ENCODE results near the gene TEDC2. TPM values are rescaled to one million over a fixed set of nuclear protein-coding genes. Genes with fewer than 3 reads are reported as not detected.

Gene TEDC2
- total and polyA plus RNA-seq, 10 of the 15 experiments (the other 5 are each of a cell fraction or from before 2014, with no cell fraction given), result 0.23 to 47.9 (median 19.1) TPM

DNA sequence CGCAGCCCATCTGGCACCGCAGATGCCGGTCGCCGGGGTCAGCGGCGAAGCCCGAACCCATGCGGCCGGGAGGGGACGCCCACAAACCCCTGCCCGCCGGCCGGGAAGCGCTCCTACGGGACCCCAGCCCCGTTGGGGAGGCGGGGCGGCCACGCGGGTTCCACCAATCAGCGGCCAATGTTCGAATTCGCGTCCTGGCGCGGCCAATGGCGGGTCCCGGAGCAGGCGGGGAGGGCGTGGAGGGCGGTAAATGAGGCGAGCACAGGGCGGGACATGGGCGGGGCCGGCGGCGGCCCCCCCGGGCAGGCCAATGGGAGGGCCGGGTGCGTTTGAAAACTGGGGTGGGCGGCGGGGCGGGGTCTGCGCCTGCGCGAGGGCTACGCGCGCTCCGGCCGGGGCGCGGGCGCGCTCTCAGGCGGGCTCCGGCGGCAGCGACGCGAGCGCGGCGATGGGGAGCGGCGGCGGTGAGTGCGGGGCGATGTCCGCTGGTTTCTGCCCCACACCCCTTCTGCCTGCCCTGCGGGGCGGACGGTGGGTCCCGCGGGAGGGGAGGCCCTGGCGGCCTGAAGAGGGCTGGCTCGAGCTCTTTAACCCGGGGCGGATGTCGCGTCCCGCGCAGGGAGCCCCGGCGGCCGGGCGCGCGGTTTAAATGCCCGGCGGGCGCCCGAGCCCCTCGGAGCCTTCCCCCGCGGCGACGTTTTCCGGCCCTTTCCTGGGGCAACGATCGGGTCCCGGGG is 30.7 kb upstream of the TEDC2 start, which contains the start of gene CCNF (continued):
- TF ChIP-seq, protein P1, sequence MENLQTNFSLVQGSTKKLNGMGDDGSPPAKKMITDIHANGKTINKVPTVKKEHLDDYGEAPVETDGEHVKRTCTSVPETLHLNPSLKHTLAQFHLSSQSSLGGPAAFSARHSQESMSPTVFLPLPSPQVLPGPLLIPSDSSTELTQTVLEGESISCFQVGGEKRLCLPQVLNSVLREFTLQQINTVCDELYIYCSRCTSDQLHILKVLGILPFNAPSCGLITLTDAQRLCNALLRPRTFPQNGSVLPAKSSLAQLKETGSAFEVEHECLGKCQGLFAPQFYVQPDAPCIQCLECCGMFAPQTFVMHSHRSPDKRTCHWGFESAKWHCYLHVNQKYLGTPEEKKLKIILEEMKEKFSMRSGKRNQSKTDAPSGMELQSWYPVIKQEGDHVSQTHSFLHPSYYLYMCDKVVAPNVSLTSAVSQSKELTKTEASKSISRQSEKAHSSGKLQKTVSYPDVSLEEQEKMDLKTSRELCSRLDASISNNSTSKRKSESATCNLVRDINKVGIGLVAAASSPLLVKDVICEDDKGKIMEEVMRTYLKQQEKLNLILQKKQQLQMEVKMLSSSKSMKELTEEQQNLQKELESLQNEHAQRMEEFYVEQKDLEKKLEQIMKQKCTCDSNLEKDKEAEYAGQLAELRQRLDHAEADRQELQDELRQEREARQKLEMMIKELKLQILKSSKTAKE (IDR thresholded peaks at IDR 0.05; ENCODE audit: low read depth, poor library complexity, severe bottlenecking), result no peak
- TF ChIP-seq NFXL1 (IDR thresholded peaks at IDR 0.05; ENCODE audit: borderline replicate concordance), result no peak
- no peak for TF ChIP-seq JUND (IDR thresholded peaks at IDR 0.05; ENCODE audit: low read depth, low read length)
- no peak for TF ChIP-seq RAD51 (IDR thresholded peaks at IDR 0.05)
- no peak for TF ChIP-seq SRF (IDR thresholded peaks at IDR 0.05; ENCODE audit: low read depth in 2 of 2, low read length in 2 of 2)
- no peak for TF ChIP-seq ZNF24 (IDR thresholded peaks at IDR 0.05)
- TF ChIP-seq BHLHE40 (IDR thresholded peaks at IDR 0.05; ENCODE audit: borderline replicate concordance in 1 of 2, low read depth in 2 of 2, low read length in 1 of 2), result peak in 1 of 2 experiments; percentile 19; a peak in 1 of 4 replicates
- peak; percentile 47; the same call in 1 of the 2 replicates for TF ChIP-seq BACH1 (IDR thresholded peaks at IDR 0.05; ENCODE audit: borderline replicate concordance)
- TF ChIP-seq, protein P2, sequence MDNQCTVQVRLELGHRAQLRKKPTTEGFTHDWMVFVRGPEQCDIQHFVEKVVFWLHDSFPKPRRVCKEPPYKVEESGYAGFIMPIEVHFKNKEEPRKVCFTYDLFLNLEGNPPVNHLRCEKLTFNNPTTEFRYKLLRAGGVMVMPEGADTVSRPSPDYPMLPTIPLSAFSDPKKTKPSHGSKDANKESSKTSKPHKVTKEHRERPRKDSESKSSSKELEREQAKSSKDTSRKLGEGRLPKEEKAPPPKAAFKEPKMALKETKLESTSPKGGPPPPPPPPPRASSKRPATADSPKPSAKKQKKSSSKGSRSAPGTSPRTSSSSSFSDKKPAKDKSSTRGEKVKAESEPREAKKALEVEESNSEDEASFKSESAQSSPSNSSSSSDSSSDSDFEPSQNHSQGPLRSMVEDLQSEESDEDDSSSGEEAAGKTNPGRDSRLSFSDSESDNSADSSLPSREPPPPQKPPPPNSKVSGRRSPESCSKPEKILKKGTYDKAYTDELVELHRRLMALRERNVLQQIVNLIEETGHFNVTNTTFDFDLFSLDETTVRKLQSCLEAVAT (IDR thresholded peaks at IDR 0.05), result no peak
- peak; percentile 77 for TF ChIP-seq GATAD2B (conservative IDR thresholded peaks at IDR 0.05; ENCODE audit: low read depth)
- no peak for TF ChIP-seq HCFC1 (IDR thresholded peaks at IDR 0.05; ENCODE audit: low read length)
- TF ChIP-seq PAX5 (IDR thresholded peaks at IDR 0.05; ENCODE audit: borderline replicate concordance, low read depth, low read length), result no peak
- TF ChIP-seq GABPA (IDR thresholded peaks at IDR 0.05; ENCODE audit: low read depth), result no peak
- TF ChIP-seq SMARCA5 (IDR thresholded peaks at IDR 0.05), result peak; percentile 68; the same call in 1 of the 2 replicates
- TF ChIP-seq NFYB (IDR thresholded peaks at IDR 0.05; ENCODE audit: insufficient read depth, low read depth, low read length), result peak; percentile 92
- no peak for TF ChIP-seq NFYA (IDR thresholded peaks at IDR 0.05; ENCODE audit: borderline replicate concordance, low read depth, low read length)
- TF ChIP-seq NFIC (IDR thresholded peaks at IDR 0.05; ENCODE audit: low read depth, low read length), result no peak
- TF ChIP-seq NR2C1 (IDR thresholded peaks at IDR 0.05), result 0 out of 2 replicates have a peak, but pooled peaks have one; percentile 6
- TF ChIP-seq SUPT20H (IDR thresholded peaks at IDR 0.05; ENCODE audit: borderline replicate concordance, control insufficient read depth, low read depth, low read length), result no peak
- TF ChIP-seq NRF1 (conservative IDR thresholded peaks at IDR 0.05; ENCODE audit: low read depth, low read length), result peak; percentile 49
- TF ChIP-seq WRNIP1 (IDR thresholded peaks at IDR 0.05; ENCODE audit: borderline replicate concordance, low read depth, low read length), result no peak
- TF ChIP-seq FOS (IDR thresholded peaks at IDR 0.05; ENCODE audit: borderline replicate concordance, extremely low read depth, insufficient read length), result peak; percentile 49
- TF ChIP-seq POLR2AphosphoS5 (IDR thresholded peaks at IDR 0.05; ENCODE audit: low read length), result peak; percentile 63; the same call in 1 of the 2 replicates

Measured in GM12878 (cell line).